Measurements from ENCODE around the gene MYO3A.

DNA sequence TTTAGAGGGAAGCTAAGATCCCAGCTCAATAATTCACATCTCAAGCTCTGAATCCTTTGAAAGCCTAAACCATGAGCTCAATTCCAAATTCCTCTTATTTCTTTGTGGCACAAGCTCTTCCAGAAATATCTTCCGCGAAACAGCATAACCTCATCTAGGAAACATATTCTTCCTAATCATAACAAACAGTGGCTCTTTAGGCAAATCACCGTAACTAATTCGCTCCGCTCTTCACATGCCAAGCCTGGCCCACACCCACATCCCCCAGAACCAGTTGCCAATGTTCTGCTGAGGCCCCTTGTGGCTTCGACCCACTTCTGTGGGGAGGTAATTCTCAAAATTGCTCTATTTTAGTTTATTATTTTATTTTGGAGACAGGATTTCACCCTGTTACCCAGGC, 301.7 kb downstream of the MYO3A start:
- no peak for TF ChIP-seq SP1 (IDR thresholded peaks at IDR 0.05)
- no peak for TF ChIP-seq SUZ12 (IDR thresholded peaks at IDR 0.05)
- TF ChIP-seq TARDBP (IDR thresholded peaks at IDR 0.05): no peak
- TF ChIP-seq FOXM1 (IDR thresholded peaks at IDR 0.05; ENCODE audit: borderline replicate concordance): no peak
- no peak for TF ChIP-seq BHLHE40 (IDR thresholded peaks at IDR 0.05; ENCODE audit: borderline replicate concordance)
- TF ChIP-seq L3MBTL2 (conservative IDR thresholded peaks at IDR 0.05): no peak
